Activated CD4-positive, alpha-beta T cell treated with anti-CD3 and anti-CD28 coated beads for 4 hours (primary cell): ENCODE data around the gene SYCP3.
A peak's percentile ranks its signal among the peaks of the same experiment; 100 is the strongest.
"Not testable (repeated sequence)": the region's sequence is repeated elsewhere in the genome, so short reads cannot be mapped to it uniquely, and the experiment has no call there.

Experiments
- DNase-seq, 2 donors: peaks; one replicate each; pipeline ENCODE4 v3.0.0-alpha.2; 2020

The SYCP3 gene

DNA sequence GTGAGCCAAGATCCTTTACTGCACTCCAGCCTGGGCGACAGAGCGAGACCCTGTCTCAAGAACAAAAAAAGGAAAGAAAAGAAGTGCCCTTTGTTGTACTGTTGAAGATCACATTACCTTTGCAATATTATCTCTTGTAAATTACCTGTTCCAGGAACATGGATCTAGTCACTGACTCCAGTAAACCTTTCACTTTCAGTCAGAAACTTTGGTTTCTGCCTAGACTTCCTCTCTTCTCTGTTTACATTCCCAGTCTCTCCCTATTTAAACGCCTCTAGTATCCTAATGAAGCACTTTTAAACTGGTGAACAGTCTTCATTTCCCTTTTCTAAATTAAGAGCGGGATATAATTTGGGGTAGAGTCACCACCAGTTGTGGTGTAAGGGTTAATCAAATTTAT lies 29.0 kb downstream of the SYCP3 start:
- DNase-seq = no peak

DNA sequence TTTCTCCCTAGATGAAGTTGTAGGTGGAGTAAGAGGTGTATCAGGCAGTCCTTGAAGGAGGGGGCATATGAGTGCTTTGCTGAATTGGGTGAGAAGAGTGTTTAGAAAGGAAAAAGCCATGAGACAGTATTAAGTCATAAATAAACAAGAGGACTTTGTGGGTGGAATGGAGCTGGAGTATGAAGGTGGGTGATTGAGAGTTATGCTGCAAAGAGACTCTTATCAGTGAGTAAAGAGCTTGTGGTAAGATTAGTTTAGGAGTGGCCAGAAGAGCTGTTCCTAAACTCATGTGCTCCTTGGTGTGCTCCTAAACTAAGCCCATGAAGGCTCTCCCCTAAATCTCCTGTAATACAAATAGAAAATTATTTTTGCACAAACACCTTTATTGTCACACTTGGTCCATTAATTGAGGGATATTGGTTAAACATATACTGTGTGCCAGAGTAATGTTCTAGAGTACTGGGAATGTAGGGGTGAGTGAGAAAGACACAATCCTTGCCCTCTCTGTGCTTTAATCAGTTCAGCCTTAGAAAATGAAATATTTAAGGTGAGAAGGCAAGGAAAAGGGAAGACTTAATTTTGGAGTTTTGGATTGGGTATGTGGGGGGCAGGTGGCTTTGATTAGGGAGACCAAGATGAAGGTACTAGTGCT lies 32.0 kb downstream of the SYCP3 start:
- DNase-seq = no peak

DNA sequence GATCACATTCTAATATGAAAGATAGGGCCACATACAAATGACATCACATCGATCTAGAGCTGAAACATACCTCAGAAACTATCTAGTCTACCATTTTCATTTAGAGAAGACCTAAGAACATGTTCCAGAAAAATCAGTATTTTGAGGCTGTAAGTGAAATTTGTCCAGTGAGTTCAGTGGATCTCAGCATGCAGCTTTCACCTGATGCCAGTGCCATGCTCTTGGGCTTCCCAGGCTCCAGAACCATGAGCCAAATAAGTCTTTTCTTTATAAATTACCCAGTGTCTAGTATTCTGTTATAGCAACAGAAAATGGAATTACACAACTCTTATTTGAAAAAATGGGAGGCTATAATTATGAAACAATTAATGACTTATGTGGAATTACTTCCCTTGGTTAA lies 32.9 kb downstream of the SYCP3 start:
- no peak for DNase-seq

DNA sequence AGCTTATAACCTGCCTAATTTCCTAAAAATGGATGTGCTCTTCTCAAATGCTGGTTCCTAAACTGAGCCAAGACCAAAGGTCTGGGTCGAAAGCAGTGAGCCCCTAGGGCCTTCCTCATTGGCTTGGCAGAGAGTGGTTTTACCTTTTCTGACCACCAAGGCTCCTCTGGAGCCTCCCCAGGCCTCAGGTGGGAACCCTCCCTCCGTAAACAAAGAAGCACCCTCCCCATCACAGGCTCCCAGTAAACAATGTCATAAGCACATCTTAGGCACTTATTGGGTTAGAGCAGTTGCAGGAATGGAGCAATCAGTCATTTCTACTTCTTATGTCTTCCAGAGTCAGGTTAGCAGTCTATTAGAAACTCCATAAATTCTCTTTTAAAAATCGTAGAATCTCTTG lies 35.8 kb downstream of the SYCP3 start:
- DNase-seq = no peak

DNA sequence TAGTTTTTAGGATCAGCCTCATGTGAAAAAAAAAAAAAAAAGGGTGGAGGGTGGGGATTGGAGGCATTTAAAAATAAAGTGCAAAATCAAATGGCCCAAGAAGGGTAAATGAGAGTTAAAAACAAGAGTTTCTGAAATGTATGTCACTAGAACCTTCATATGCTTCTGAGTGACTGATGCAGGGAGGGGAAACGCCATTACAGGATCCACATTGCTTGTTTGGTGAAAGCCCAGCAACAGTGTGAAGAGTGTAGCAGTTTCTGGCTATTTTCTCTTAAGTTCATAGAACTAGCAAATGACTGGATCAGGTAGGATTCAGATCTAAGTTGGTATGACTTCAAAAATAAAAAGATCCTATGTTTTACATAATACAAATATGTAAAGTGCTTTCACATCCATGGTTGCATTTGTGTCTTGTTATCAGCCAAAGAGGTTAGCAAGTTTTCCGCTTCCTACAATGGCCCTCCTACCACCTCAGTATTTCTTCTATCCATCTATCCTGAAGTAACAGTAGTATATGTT lies 38.9 kb downstream of the SYCP3 start:
- DNase-seq = no peak

DNA sequence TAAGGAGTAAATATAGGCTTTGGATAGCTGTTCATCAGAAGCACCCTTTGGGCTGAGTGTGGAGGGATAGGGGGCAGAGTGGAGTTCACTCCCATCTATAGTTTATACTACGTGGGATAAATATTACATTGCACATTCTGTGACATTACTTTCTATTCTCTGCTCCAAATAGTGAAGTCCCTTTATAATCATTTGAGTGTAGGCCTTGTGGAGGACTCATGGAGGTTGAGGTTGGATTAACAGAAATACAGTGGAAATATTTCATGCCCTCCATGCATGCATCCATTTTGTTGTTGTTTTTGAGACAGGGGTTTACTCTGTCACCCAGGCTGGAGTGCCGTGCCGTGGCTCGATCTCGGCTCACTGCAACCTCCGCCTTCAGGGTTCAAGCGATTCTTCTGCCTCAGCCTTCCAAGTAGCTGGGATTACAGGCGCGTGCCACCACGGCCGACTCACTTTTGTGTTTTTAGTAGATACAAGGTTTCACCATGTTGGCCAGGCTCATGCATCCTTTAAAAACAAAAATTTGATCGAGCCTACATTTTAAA lies 40.4 kb downstream of the SYCP3 start:
- DNase-seq = no peak

DNA sequence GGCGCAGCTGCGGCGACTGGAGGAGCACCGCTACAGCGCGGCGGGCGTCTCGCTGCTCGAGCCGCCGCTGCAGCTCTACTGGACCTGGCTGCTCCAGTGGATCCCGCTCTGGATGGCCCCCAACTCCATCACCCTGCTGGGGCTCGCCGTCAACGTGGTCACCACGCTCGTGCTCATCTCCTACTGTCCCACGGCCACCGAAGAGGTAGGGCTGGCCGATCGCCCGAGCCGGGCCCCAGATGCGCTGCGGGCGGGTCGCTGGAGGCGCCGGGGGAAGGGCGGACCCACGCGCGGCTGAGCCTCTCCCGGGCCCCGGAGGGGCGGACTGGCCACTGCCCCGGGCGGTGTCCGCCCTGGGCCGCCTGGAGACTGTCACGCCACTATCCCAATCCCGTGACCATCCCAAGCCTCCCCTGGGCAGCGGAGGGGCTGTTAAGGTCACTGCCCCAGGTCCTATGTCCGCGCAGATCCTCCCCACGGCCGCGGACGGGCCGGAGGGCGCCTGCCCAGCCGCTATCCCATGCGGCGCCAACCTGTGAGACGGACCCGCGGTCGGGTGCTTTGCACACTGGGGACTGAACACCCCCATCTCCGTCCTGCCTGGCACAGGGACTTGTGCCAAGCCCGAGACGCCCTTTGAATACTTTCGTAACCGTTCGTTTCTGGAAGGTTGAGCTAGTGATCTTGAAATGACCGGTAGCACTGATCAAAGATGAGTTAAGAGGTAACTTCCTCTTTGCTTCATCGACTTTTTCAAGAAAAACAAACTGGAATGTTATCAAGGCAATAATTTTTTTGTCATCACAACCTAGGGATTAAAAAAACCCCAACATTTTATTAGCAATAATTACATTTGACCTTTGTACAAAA lies 41.1 kb downstream of the SYCP3 start:
- peak; percentile 1 to 5 for DNase-seq

DNA sequence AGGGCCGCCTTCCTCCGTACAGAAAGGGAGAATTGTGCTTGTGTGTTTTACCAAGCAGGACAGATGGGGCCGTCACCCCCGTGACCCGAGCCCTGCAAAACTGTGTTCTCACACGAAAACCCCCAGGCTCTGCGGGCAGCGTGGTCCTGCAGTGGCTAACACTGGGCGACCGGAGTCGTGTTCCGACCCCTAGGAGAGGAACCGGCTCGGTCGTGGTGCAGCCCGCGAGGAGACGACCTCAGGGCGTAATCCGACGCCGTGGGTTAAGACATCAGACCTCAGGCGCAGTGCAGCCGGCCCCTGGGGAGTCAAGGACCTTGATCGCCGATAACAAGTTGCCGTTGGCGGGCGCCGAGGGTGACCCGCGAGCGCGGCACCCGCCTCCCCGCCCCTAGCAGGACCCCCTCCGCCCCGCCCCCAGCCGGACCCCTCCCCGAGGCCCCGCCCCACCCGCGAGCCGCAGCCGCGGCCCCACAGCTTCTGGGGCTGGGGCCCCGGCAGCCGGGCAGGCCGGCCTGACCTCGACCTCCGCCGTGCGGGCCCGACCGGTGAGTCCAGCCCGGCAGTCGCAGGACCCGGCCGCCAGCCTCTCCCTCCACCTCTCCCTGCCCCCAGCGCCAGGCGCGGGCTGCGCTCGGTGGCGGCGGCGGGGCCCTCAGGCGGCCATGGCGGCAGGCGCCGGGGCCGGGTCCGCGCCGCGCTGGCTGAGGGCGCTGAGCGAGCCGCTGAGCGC lies 41.9 kb downstream of the SYCP3 start, which contains the start of gene CHPT1:
Gene CHPT1, plus strand, starts transcription at position 444 of the 733 bp plus-strand sequence. Its CDS starts 222 bp downstream, at position 666.
- DNase-seq = peak; percentile 48 to 62

DNA sequence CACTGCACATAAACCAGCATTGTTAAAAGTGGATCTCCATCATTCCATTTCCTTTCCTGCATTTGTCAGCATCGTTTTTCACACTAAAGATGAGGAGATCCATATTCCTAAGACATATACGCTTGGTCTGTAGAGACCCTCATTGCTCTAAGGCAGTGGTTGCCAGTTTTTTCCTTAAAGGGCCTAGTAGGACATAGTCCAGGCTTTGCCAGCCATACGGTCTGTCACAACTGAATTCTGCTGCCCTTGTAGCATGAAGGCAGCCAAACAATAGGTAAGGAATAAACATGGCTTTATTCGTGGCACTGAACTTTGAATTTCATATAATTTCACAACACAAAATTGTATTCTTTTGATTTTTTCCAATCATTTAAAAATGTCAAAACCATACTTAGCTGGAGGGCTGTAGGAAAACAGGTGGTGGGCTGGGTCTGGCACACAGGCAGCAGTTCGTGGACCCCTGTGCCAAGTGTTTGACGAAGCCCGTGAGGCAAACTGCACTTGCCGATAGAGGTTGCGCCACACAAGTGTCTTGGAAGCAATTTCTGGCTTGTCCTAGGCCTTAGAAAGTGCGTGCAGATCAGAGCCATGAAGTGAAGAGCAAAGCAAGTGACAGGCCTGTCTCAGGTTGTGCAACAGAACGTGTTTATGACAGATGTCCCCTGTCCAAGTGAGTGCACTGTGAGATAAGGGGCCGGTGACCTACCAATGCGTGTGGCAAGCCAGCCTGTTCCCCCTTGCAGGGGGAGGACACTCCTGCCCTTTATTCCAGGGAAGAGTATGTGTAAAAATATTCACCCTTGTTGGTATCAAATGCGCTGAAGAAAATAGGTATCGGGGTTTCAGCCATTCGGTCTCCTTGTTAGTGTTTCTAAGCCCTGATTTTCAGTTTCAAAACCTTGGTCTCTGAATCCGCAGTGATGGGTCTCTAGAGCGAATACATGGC lies 42.7 kb downstream of the SYCP3 start:
- no peak for DNase-seq

DNA sequence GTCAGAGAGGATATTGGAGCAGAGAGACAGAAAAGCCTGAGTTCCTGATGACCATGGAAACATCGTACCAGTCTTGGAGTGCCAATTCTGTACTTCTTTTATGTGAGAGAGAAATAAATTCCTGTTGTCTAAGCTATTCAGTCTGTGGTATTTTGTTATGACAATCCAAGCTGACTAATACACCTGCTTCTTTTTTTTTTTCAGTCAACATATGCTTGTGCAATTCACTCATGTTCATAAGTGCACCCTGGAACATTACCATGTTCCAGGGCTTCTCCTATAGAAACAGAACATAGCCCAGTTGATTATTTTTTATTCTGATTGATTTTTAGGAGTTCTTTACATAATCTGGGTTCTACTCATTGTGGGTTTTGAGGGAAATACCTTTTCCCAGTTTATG lies 43.6 kb downstream of the SYCP3 start:
- DNase-seq = no peak

DNA sequence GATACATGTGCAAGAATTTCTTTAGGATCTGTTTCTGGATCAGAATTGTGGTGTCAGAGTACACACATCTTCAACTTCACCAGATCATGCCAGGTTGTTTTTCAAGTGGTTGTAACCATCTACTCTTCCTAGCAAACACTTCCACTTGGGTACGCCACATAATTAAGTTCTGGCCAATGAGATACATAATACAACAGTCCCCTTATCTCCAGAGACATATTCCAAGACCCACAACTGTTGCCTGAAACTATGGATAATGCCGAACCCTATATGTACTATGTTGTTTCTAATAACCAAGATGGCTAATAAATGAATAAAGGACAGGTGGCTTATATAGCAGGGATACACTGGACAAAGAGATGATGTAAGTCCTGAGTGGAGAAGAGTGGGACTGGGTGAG lies 44.3 kb downstream of the SYCP3 start:
- no peak for DNase-seq

DNA sequence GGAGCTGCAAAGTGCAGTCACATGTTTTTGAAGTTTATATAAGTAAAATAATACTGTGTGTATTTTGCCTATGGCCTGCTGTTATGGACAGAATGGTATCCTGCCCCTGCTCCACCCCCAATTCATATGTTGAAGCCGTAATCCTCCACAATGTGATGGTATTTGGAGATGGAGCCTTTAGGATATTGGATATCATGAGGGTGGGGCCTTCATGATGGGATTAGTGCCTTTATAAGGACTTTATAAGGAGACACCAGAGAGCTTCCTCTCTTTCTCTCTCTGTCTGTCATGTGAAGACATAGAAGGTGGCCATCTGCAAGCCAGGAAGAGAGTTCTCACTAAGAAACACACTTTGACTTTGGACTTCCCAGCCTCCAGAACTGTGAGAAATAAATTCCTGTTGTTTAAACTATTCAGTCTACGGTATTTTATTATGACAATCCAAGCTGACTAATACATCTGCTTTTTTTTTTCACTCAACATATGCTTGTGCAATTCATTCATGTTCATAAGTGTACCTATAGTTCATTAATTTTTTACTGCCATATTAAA lies 44.9 kb downstream of the SYCP3 start:
- no peak for DNase-seq

DNA sequence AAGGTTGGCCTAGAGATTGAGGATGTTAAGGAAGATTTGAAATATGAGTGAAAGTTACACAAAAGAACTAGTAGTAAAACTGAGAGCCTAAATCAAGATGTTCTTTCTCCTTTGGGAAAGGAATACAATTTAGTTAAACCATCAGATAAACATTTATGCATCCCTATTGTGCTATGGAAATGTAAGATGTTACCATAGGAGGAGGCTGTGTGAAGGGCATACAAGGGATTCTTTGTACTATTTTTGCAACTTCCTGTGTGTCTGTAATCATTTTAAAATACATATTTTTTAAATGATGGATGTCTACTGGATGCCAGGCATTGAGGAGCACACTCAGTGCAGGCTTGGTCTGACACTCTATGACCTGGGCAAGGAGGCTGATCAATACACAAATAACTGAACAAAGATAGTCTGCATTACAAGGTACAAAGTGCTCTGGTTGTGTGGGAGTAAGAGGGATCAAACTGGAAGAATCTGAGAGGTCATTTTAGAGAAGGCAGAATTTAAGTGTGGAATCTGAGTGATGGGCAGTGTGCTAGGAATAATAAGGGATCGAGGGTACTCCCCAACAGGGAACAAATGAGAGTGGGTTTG lies 47.7 kb downstream of the SYCP3 start:
- no peak for DNase-seq

DNA sequence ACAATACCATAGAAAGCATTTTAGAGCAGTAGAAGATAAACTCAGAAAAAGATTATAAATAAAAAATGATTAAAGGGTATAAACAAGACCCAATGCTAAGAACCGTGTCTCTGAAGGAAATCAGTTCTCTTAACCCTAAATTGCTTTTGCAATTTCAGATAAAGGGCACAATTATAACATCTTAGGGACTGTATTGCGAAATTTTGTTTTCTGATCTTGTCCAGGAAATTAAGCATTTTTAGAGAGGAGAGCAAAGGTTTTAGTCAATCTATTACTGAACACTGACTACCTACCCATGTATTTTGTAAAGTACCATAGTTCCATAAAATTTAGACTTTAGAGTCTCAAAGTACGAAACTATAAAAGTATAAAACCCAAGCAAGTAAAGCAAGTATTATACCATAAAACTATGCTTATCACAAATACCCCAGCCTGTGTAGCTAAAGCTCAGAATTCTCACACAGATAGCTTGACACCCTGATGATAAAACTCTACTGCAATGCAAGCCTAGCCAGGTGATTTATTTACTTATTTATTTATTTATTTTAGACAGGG lies 48.6 kb downstream of the SYCP3 start:
- no peak for DNase-seq

DNA sequence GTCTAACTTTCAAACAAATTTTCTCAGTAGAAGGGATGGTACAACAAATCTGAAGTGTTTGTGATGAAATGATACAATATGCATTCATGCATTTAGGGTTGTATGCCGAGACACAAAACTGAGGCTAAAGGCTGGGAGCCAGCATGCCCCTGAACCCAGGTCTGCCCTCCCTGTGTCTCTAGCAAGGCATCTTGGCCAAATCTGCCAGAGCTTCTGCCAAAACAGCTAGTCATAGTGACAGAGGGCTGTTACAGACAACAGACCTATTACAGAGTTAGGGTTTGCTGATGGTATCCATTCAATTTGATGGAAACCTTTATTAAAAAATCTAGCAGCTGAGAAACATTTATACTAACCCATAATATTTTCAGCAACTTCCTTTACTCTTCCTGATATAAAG lies 53.1 kb downstream of the SYCP3 start:
- no peak for DNase-seq

DNA sequence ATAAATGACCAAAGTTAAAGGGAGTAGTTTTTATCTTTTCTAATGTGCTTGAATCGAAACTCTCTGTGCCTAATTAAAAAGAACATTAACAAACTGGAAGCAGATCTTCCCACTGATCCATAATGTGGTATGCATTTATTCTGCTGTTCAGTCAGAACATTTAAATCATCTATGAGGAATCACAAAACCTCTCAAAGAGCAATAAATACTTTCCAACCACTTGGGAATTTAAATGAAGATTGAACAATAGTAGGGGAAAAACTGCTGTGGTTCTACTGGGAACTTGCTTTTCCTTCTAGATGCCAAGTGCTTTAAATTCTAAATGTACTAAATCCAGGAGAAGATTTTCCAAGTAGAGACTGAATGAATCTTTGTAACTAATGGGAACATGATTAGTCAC lies 54.2 kb downstream of the SYCP3 start:
- no peak for DNase-seq

DNA sequence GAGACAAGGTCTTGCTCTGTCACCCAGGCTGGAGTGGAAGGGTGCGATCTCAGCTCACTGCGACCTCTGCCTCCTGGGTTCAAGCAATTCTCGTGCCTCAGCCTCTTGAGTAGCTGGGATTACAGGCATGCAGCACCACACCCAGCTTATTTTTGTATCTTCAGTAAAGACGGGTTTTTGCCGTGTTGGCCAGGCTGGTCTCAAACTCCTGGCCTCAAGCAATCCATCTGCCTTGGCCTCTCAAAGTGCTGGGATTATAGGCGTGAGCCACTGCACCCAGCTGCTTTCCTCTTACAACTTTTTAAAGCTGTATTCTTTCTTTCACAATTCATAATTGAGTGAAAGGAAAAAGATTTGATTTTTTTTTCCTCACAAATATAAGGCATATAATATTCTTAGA lies 57.6 kb downstream of the SYCP3 start:
- not testable (repeated sequence) for DNase-seq

DNA sequence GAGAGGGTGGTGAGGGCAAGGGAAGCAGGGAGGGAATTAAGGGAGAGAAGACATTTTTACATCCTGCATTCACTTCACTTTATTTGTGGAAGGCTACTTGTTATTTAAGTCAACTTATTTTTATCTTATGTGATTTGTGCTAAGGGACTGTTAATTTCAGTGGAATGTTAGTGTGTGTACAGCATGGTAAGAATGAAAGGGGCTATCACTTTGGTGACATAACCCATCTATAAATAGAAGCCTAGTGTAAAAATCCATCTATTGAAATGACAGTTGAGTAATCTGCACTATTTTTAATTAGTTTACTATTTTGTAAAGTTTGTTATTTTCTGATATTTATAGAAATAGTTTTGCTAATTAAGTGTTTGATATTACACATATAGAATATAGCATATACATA lies 58.6 kb downstream of the SYCP3 start:
- no peak for DNase-seq

DNA sequence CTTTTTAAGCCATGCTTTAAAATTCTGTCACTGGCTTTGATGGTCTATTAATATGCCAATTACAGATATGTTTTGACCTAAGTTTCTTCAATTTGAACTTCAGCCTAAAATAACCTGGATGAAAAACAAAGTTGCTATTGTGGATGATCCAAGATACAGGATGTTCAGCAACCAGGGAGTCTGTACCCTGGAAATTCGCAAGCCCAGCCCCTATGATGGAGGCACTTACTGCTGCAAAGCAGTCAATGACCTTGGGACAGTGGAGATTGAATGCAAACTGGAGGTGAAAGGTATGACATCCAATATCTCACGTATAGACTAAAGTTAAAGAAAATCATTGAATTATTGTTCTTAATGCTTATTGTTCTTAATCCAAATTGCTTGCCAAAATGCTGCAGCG lies 59.0 kb downstream of the SYCP3 start:
- no peak for DNase-seq
